Measurements from ENCODE around the gene NDUFS8.

Gene NDUFS8

DNA sequence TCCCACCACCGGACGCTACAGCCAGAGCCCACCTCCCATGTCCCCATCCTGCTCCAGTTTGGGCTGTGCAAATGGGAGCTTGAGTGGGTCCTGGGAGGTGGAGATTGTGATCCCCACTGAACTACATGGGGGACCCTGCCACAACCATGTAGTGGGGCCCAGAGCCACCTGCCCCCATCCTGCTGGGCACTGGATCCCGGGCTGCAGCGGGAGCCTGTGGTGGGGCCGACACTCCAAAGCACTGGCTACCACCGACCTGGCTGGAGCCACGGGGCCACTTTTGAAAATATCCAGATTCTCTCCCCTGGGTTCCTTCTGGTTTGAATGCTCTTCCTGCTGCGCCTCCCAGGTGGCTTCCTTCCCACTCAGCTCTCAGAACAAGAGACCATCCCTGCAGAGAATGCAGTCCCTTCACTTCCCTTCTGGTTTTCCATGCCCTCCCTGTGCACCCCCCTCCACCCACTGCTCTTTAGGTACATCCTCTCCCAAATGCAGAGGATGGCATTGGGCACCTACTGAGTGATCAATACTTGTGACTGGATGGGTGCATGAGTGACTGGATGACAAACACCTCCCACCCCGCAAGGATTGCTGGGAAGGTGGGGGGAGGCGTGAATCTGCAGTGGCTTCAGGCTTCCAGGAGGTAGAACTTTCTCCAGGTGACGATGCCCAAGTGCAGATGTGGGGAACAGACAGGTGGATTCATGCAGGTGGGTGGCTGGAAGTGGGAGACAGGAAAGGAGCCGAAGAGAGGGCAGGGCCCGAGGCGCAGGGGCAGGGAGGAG lies 25.7 kb upstream of the NDUFS8 start:
- DNase-seq: no peak
- H3K9ac ChIP-seq (ENCODE audit: low read length): peak overlapping the region; percentile 44
- H3K79me1 ChIP-seq (ENCODE audit: low read length): no peaks in the 10 kb centered on the region
- H3K23ac ChIP-seq (ENCODE audit: low read length): no peak overlapping the region
- H3K79me2 ChIP-seq (ENCODE audit: control insufficient read depth, insufficient read depth, low read length): no peaks in the 10 kb centered on the region
- H3K56ac ChIP-seq (ENCODE audit: low read length): peak overlapping the region; percentile 69
- no peak overlapping the region for H3K18ac ChIP-seq (ENCODE audit: low read length)
- H3K27ac ChIP-seq (ENCODE audit: low read depth, low read length): no peak overlapping the region
- H3K4me2 ChIP-seq (ENCODE audit: low read length): no peak overlapping the region
- H2BK120ac ChIP-seq (ENCODE audit: low read depth, low read length): no peak overlapping the region
- H3K27me3 ChIP-seq (ENCODE audit: insufficient read depth, low read length, poor library complexity): no peaks in the 10 kb centered on the region
- H4K5ac ChIP-seq (ENCODE audit: low read length): no peak overlapping the region
- no peak overlapping the region for H3K4me3 ChIP-seq (ENCODE audit: low read length)
- no peaks in the 10 kb centered on the region for H3K36me3 ChIP-seq (ENCODE audit: control insufficient read depth, insufficient read depth, low read length)
- no peak overlapping the region for H2BK15ac ChIP-seq (replicated peaks; ENCODE audit: low read depth)
- WGBS (ENCODE audit: extremely low coverage, insufficient coverage, low lambda C conversion rate): no CpG with 5 or more reads among the region's 14 CpGs
- H2BK5ac ChIP-seq (ENCODE audit: low read length): no peak overlapping the region
- H4K8ac ChIP-seq (ENCODE audit: low read depth, low read length): no peak overlapping the region
- H3K4ac ChIP-seq (ENCODE audit: low read depth, low read length): no peak overlapping the region
- H2AK5ac ChIP-seq (ENCODE audit: low read length): peak overlapping the region; percentile 85
- no peaks in the 10 kb centered on the region for H3K4me1 ChIP-seq (ENCODE audit: control insufficient read depth, low read depth, low read length)

DNA sequence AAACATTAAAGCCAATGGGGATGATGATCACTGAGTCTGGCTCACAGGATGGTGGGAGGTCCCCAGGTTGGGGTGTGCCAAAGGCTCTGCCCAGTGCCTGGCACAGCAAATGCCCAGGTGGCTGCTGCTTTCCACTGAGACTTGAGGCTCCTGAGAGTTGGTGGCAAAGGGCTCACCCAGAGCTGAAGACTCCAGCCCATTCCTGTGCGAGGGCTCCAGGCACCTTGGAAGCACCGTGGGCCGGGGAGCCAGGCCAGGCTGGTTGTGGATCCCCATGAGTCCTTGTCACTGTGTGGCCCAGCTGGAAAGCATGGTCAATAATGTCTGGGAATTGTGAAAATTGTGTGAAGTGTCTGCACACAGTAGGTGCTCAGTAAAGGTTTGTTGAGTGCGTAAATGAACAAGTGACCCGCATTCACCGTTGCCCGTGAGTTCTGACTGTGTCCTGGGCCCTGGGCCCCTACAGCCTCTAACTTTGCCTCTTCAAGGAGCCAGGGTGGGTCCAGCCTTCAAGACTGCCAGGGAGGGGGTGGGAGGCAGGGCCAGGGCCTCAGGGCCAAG lies 23.8 kb upstream of the NDUFS8 start:
- Histone ChIP-seq H3K27ac (ENCODE audit: low read depth, low read length) (no peak overlapping the region), H2BK15ac (replicated peaks; ENCODE audit: low read depth) (no peak overlapping the region)

GRCh38 chr11:68007498-68008380 lies 22.7 kb upstream of the NDUFS8 start:
- Histone ChIP-seq H3K27me3 (ENCODE audit: insufficient read depth, low read length, poor library complexity) (no peaks in the 10 kb centered on the region), H3K36me3 (ENCODE audit: control insufficient read depth, insufficient read depth, low read length) (no peaks in the 10 kb centered on the region), H3K18ac (ENCODE audit: low read length) (no peak overlapping the region), H2AK5ac (ENCODE audit: low read length) (no peak overlapping the region), H3K56ac (ENCODE audit: low read length) (no peak overlapping the region), H3K9ac (ENCODE audit: low read length) (no peak overlapping the region), H3K79me2 (ENCODE audit: control insufficient read depth, insufficient read depth, low read length) (no peaks in the 10 kb centered on the region), H3K4me3 (ENCODE audit: low read length) (no peak overlapping the region), H3K4ac (ENCODE audit: low read depth, low read length) (no peak overlapping the region), H3K27ac (ENCODE audit: low read depth, low read length) (no peak overlapping the region), H4K5ac (ENCODE audit: low read length) (no peak overlapping the region), H2BK15ac (replicated peaks; ENCODE audit: low read depth) (no peak overlapping the region), H3K79me1 (ENCODE audit: low read length) (no peaks in the 10 kb centered on the region), H3K23ac (ENCODE audit: low read length) (no peak overlapping the region), H3K4me1 (ENCODE audit: control insufficient read depth, low read depth, low read length) (no peaks in the 10 kb centered on the region), H4K8ac (ENCODE audit: low read depth, low read length) (no peak overlapping the region), H2BK5ac (ENCODE audit: low read length) (no peak overlapping the region), H3K4me2 (ENCODE audit: low read length) (no peak overlapping the region), H2BK120ac (ENCODE audit: low read depth, low read length) (no peak overlapping the region)
- no peak for DNase-seq
- WGBS (ENCODE audit: extremely low coverage, insufficient coverage, low lambda C conversion rate): no CpG with 5 or more reads among the region's 16 CpGs

More for the DNA sequence above, 23.8 kb upstream of the NDUFS8 start:
- Histone ChIP-seq H3K79me2 (ENCODE audit: control insufficient read depth, insufficient read depth, low read length) (no peaks in the 10 kb centered on the region), H3K27me3 (ENCODE audit: insufficient read depth, low read length, poor library complexity) (no peaks in the 10 kb centered on the region), H3K4ac (ENCODE audit: low read depth, low read length) (no peak overlapping the region), H3K36me3 (ENCODE audit: control insufficient read depth, insufficient read depth, low read length) (no peaks in the 10 kb centered on the region), H3K4me1 (ENCODE audit: control insufficient read depth, low read depth, low read length) (no peaks in the 10 kb centered on the region), H3K79me1 (ENCODE audit: low read length) (no peaks in the 10 kb centered on the region), H2AK5ac (ENCODE audit: low read length) (no peak overlapping the region), H2BK5ac (ENCODE audit: low read length) (no peak overlapping the region), H3K9ac (ENCODE audit: low read length) (no peak overlapping the region), H3K23ac (ENCODE audit: low read length) (no peak overlapping the region), H3K18ac (ENCODE audit: low read length) (no peak overlapping the region), H4K8ac (ENCODE audit: low read depth, low read length) (no peak overlapping the region), H4K5ac (ENCODE audit: low read length) (no peak overlapping the region), H3K4me2 (ENCODE audit: low read length) (no peak overlapping the region), H3K4me3 (ENCODE audit: low read length) (no peak overlapping the region), H3K56ac (ENCODE audit: low read length) (no peak overlapping the region), H2BK120ac (ENCODE audit: low read depth, low read length) (no peak overlapping the region)
- no CpG with 5 or more reads among the region's 7 CpGs for WGBS (ENCODE audit: extremely low coverage, insufficient coverage, low lambda C conversion rate)
- no peak for DNase-seq

- no peak overlapping the region for H2BK5ac ChIP-seq (ENCODE audit: low read length)
- H3K4me1 ChIP-seq (ENCODE audit: control insufficient read depth, low read depth, low read length): no peaks in the 10 kb centered on the region
- no peaks in the 10 kb centered on the region for H3K79me2 ChIP-seq (ENCODE audit: control insufficient read depth, insufficient read depth, low read length)
- no peak overlapping the region for H4K8ac ChIP-seq (ENCODE audit: low read depth, low read length)
- H3K27ac ChIP-seq (ENCODE audit: low read depth, low read length): no peak overlapping the region
- DNase-seq: no peak
- no peak overlapping the region for H2BK120ac ChIP-seq (ENCODE audit: low read depth, low read length)
- H4K5ac ChIP-seq (ENCODE audit: low read length): no peak overlapping the region
- H3K27me3 ChIP-seq (ENCODE audit: insufficient read depth, low read length, poor library complexity): no peaks in the 10 kb centered on the region
- no peak overlapping the region for H3K23ac ChIP-seq (ENCODE audit: low read length)
- no peak overlapping the region for H3K4ac ChIP-seq (ENCODE audit: low read depth, low read length)
- H3K18ac ChIP-seq (ENCODE audit: low read length): no peak overlapping the region
- WGBS (ENCODE audit: extremely low coverage, insufficient coverage, low lambda C conversion rate): no CpG with 5 or more reads among the region's 27 CpGs
- no peak overlapping the region for H3K4me3 ChIP-seq (ENCODE audit: low read length)
- no peak overlapping the region for H3K9ac ChIP-seq (ENCODE audit: low read length)
- no peaks in the 10 kb centered on the region for H3K79me1 ChIP-seq (ENCODE audit: low read length)
- no peak overlapping the region for H2AK5ac ChIP-seq (ENCODE audit: low read length)
- H3K4me2 ChIP-seq (ENCODE audit: low read length): no peak overlapping the region
- no peak overlapping the region for H3K56ac ChIP-seq (ENCODE audit: low read length)
- H2BK15ac ChIP-seq (replicated peaks; ENCODE audit: low read depth): no peak overlapping the region
- H3K36me3 ChIP-seq (ENCODE audit: control insufficient read depth, insufficient read depth, low read length): no peaks in the 10 kb centered on the region
Observed at GRCh38 chr11:68008381-68009337, 21.8 kb upstream of the NDUFS8 start.

GRCh38 chr11:68009391-68010089 lies 20.9 kb upstream of the NDUFS8 start:
- Histone ChIP-seq H3K79me2 (ENCODE audit: control insufficient read depth, insufficient read depth, low read length) (no peaks in the 10 kb centered on the region), H3K79me1 (ENCODE audit: low read length) (no peaks in the 10 kb centered on the region), H3K4ac (ENCODE audit: low read depth, low read length) (no peak overlapping the region), H2AK5ac (ENCODE audit: low read length) (no peak overlapping the region), H3K23ac (ENCODE audit: low read length) (no peak overlapping the region), H3K36me3 (ENCODE audit: control insufficient read depth, insufficient read depth, low read length) (no peaks in the 10 kb centered on the region), H2BK5ac (ENCODE audit: low read length) (no peak overlapping the region), H2BK120ac (ENCODE audit: low read depth, low read length) (no peak overlapping the region), H3K9ac (ENCODE audit: low read length) (no peak overlapping the region), H3K4me2 (ENCODE audit: low read length) (no peak overlapping the region), H3K4me1 (ENCODE audit: control insufficient read depth, low read depth, low read length) (no peaks in the 10 kb centered on the region), H4K5ac (ENCODE audit: low read length) (no peak overlapping the region), H3K56ac (ENCODE audit: low read length) (peak overlapping the region; percentile 11), H3K4me3 (ENCODE audit: low read length) (no peak overlapping the region), H3K27ac (ENCODE audit: low read depth, low read length) (no peak overlapping the region), H3K18ac (ENCODE audit: low read length) (no peak overlapping the region), H3K27me3 (ENCODE audit: insufficient read depth, low read length, poor library complexity) (no peaks in the 10 kb centered on the region), H2BK15ac (replicated peaks; ENCODE audit: low read depth) (no peak overlapping the region), H4K8ac (ENCODE audit: low read depth, low read length) (peak overlapping the region; percentile 2)
- WGBS (ENCODE audit: extremely low coverage, insufficient coverage, low lambda C conversion rate): no CpG with 5 or more reads among the region's 12 CpGs
- DNase-seq: no peak
